DMS 273 (cell line): ENCODE data around the gene XCL1.
"Not testable (repeated sequence)": the region's sequence is repeated elsewhere in the genome, so short reads cannot be mapped to it uniquely, and the experiment has no call there.

ENCODE experiments used
- DNase-seq: peaks from one replicate; lab custom pipeline; 2025; ENCODE audit not compliant: unreplicated experiment; lab: John Stamatoyannopoulos, UW

XCL1 gene

GRCh38 chr1:168576245-168576688 lies at the start of gene XCL1:
Gene XCL1, plus strand, starts transcription at chr1:168576605. Its CDS starts 33 bp downstream, at chr1:168576638.
- not testable (repeated sequence) for DNase-seq

GRCh38 chr1:168529518-168529917 lies 46.9 kb upstream of the XCL1 start:
- DNase-seq, result no peak

GRCh38 chr1:168531615-168532345 lies 44.6 kb upstream of the XCL1 start:
- DNase-seq, result peak; percentile 10

GRCh38 chr1:168535536-168535935 lies 40.9 kb upstream of the XCL1 start:
- DNase-seq, result no peak

- DNase-seq, result not testable (repeated sequence)
Observed at GRCh38 chr1:168540798-168541197, 35.6 kb upstream of the XCL1 start.

- not testable (repeated sequence) for DNase-seq
Observed at GRCh38 chr1:168542978-168543377, 33.4 kb upstream of the XCL1 start.

- not testable (repeated sequence) for DNase-seq
Observed at GRCh38 chr1:168543840-168544498, 32.4 kb upstream of the XCL1 start, which contains the start of gene XCL2. Gene XCL2, minus strand, starts transcription at chr1:168543997. Its CDS starts 33 bp downstream, at chr1:168543964.

- DNase-seq, result peak; percentile 42
Observed at GRCh38 chr1:168545678-168546552, 30.5 kb upstream of the XCL1 start.

- not testable (repeated sequence) for DNase-seq
Observed at GRCh38 chr1:168546553-168546895, 29.9 kb upstream of the XCL1 start.

GRCh38 chr1:168550971-168551370 lies 25.4 kb upstream of the XCL1 start:
- no peak for DNase-seq

GRCh38 chr1:168551688-168552087 lies 24.7 kb upstream of the XCL1 start:
- DNase-seq, result no peak

- no peak for DNase-seq
Observed at GRCh38 chr1:168552961-168553360, 23.4 kb upstream of the XCL1 start.

GRCh38 chr1:168553680-168554553 lies 22.5 kb upstream of the XCL1 start:
- no peak for DNase-seq

GRCh38 chr1:168554603-168555483 lies 21.6 kb upstream of the XCL1 start:
- no peak for DNase-seq

GRCh38 chr1:168555508-168556046 lies 20.8 kb upstream of the XCL1 start:
- no peak for DNase-seq

GRCh38 chr1:168556647-168557046 lies 19.8 kb upstream of the XCL1 start:
- DNase-seq, result no peak

GRCh38 chr1:168560370-168560769 lies 16.0 kb upstream of the XCL1 start:
- DNase-seq, result no peak

- DNase-seq, result no peak
Observed at GRCh38 chr1:168561989-168562388, 14.4 kb upstream of the XCL1 start.

- no peak for DNase-seq
Observed at GRCh38 chr1:168565825-168566224, 10.6 kb upstream of the XCL1 start.
